ENCODE measurements around the gene OR51V1.

Gene OR51V1

DNA sequence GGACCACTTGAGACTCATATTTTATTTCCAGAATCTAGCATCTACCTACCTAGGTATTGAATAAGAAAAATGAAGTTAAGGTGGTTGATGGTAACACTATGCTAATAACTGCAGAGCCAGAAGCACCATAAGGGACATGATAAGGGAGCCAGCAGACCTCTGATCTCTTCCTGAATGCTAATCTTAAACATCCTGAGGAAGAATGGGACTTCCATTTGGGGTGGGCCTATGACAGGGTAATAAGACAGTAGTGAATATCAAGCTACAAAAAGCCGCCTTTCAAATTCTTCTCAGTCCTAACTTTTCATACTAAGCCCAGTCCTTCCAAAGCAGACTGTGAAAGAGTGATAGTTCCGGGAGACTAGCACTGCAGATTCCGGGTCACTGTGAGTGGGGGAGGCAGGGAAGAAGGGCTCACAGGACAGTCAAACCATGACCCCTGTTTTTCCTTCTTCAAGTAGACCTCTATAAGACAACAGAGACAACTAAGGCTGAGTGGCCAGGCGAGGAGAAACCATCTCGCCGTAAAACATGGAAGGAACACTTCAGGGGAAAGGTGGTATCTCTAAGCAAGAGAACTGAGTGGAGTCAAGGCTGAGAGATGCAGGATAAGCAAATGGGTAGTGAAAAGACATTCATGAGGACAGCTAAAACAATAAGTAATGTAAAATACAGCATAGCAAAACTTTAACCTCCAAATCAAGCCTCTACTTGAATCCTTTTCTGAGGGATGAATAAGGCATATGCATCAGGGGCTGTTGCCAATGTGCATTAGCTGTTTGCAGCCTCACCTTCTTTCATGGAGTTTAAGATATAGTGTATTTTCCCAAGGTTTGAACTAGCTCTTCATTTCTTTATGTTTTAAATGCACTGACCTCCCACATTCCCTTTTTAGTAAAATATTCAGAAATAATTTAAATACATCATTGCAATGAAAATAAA lies 24.3 kb upstream of the OR51V1 start:
- no peak overlapping the region for H3K27ac Mint-ChIP-seq

DNA sequence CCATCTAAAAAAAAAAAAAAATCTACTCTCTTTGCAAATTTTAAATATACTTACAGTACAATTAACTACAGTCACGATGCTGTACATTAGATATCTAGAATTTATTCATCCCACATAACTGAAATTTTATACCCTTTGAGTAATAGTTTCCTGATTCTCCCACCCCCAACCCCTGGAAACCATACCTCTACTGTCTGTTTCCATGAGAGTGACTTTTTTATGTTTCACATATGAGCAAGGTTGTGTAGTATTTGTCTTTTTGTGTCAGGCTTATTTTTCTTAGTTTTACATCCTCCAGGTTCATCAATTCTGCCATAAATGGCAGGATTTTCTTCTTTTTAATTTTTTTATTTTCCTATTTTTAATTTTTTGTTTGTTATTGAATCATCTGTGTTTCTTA lies 23.2 kb upstream of the OR51V1 start:
- Mint-ChIP-seq H3K4me1 (ENCODE audit: low read depth) (no peaks in the 10 kb centered on the region), H3K9me3 (peaks cover 5% of the 10 kb centered on the region), H3K36me3 (ENCODE audit: low read depth) (no peaks in the 10 kb centered on the region), H3K27ac (no peak overlapping the region), H3K27me3 (ENCODE audit: low read depth) (no peaks in the 10 kb centered on the region), H3K4me3 (no peak overlapping the region)

More for the DNA sequence above, 24.3 kb upstream of the OR51V1 start:
- H3K36me3 Mint-ChIP-seq (ENCODE audit: low read depth), result no peaks in the 10 kb centered on the region
- H3K4me1 Mint-ChIP-seq (ENCODE audit: low read depth), result no peaks in the 10 kb centered on the region
- no peak overlapping the region for H3K4me3 Mint-ChIP-seq
- H3K9me3 Mint-ChIP-seq, result no peaks in the 10 kb centered on the region
- H3K27me3 Mint-ChIP-seq (ENCODE audit: low read depth), result no peaks in the 10 kb centered on the region

DNA sequence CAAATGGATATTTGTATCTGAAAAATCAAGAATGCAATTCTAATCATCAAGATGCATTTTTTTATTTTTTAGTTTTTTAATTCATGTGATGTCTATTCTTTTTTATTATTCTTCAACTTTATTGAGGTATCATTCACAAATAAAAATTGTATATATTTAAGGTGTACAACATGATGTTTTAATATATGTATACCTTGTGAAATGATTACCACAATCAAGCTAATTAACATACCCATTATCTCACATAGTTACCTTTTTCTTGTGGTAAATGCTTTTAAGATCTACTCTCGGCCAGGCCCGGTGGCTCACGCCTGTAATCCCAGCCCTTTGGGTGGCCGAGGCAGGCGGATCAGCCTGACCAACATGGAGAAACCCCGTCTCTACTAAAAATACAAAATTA lies 22.7 kb upstream of the OR51V1 start:
- H3K27me3 Mint-ChIP-seq (ENCODE audit: low read depth), result no peaks in the 10 kb centered on the region
- no peaks in the 10 kb centered on the region for H3K4me1 Mint-ChIP-seq (ENCODE audit: low read depth)
- H3K4me3 Mint-ChIP-seq, result no peak overlapping the region
- no peak overlapping the region for H3K27ac Mint-ChIP-seq
- no peaks in the 10 kb centered on the region for H3K36me3 Mint-ChIP-seq (ENCODE audit: low read depth)
- peaks cover 5% of the 10 kb centered on the region for H3K9me3 Mint-ChIP-seq

DNA sequence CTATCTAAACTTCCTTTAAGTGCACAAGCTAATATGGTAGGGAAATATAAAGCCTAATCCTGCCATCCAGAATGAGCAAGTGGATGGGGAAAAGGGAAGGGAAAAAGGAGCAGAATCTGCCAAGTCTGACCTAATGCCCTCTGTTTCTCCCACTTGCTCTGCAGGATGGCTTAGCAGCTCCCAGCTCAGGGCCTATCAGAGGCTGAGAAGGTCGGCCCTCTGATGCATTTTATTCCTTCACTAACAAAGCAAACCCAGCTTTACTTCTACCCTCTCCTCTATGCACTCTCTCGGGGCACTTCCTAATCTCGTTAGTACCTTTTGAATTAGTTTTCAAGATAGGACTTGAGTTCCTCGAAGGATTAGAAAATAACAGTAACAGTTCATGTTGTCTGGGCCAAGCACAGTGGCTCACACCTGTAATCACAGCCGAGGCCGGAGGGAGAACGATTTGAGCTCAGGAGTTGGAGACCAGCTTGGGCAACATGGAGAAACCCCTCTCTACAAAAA lies 9.9 kb upstream of the OR51V1 start:
- H3K27me3 Mint-ChIP-seq (ENCODE audit: low read depth), result no peaks in the 10 kb centered on the region
- H3K9me3 Mint-ChIP-seq, result no peaks in the 10 kb centered on the region
- no peaks in the 10 kb centered on the region for H3K36me3 Mint-ChIP-seq (ENCODE audit: low read depth)
- H3K27ac Mint-ChIP-seq, result no peak overlapping the region
- no peak overlapping the region for H3K4me3 Mint-ChIP-seq
- H3K4me1 Mint-ChIP-seq (ENCODE audit: low read depth), result no peaks in the 10 kb centered on the region

DNA sequence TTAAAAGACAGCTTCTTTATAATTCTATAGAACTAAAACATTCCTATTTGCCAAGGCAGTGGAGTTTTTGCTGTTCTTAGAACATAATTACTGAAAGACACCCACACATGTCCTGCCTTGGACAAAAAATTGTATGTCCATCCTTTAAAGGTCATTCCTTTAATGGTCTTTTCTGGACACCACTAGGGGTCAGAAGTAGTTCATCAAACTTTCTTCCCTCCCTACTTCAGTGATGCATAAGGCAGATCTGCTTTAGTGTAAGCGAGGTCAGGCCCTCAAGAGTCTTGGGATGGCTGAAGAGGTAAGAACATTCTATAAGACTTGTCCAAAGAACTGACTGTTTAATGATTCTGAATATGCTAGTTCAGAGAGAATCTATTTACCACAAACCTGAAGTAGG lies 4.3 kb upstream of the OR51V1 start:
- Mint-ChIP-seq H3K27ac (no peak overlapping the region), H3K36me3 (ENCODE audit: low read depth) (no peaks in the 10 kb centered on the region), H3K9me3 (no peaks in the 10 kb centered on the region), H3K4me3 (no peak overlapping the region), H3K4me1 (ENCODE audit: low read depth) (no peaks in the 10 kb centered on the region), H3K27me3 (ENCODE audit: low read depth) (no peaks in the 10 kb centered on the region)

DNA sequence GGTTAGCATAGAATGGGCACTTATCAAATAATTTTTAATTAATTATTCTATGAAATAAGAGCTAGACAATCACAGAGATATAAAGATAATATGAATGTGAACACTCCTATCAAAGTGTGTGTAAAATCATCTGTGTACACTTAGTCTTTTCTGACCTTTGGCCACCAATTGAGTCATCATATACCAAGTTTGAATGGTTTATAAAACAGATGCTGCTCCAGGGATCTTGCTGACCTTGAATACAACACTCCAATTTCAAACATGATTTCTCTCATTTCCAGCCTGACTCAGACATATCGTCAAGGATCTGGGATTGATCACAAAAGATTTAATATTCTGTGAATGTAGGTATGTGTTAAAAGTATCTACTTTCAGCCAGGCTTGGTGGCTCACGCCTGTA lies 2.9 kb upstream of the OR51V1 start:
- Mint-ChIP-seq H3K27me3 (ENCODE audit: low read depth) (no peaks in the 10 kb centered on the region), H3K9me3 (no peaks in the 10 kb centered on the region), H3K27ac (no peak overlapping the region), H3K36me3 (ENCODE audit: low read depth) (no peaks in the 10 kb centered on the region), H3K4me1 (ENCODE audit: low read depth) (no peaks in the 10 kb centered on the region), H3K4me3 (no peak overlapping the region)

DNA sequence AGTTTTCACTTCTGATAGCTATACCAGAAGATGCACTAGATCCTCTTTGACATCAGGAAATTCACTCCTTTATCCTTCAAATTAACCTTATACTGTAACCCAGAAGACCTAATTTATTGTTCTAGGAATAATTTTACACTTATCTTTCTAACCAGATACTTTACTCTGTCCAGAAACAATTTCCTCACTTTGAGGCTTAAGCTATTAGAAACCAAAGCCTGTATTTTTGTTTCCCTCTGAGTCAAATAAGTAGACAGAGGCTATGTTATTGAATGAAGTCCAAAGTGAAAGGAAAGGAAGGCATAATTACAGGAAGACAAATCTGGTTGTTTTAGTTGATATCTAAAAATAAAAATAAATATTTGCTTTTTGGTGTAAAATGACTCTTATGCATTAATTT lies 2.2 kb downstream of the OR51V1 start:
- Mint-ChIP-seq H3K4me1 (ENCODE audit: low read depth) (no peaks in the 10 kb centered on the region), H3K27ac (no peak overlapping the region), H3K9me3 (no peaks in the 10 kb centered on the region), H3K4me3 (no peak overlapping the region), H3K27me3 (ENCODE audit: low read depth) (no peaks in the 10 kb centered on the region), H3K36me3 (ENCODE audit: low read depth) (no peaks in the 10 kb centered on the region)

DNA sequence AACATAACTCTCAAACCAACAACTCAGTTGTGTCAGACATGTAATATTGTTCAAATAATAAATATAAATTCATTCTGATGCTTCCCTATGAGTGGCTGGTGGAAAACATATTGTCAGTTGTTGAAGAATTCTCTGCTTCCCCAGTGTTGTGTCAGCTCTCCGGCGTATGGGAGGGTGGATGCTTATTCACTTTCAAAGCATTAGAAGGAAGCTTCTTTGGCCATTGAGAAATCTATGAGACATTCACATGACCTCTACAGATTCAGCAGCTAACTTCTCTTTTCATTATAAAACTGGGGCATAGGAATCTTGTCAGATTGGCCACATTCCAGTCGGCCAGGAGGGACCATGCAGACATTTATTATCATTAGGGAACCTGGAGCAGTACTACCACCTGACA lies 2.9 kb downstream of the OR51V1 start:
- Mint-ChIP-seq H3K27ac (no peak overlapping the region), H3K27me3 (ENCODE audit: low read depth) (no peaks in the 10 kb centered on the region), H3K36me3 (ENCODE audit: low read depth) (no peaks in the 10 kb centered on the region), H3K4me3 (no peak overlapping the region), H3K9me3 (no peaks in the 10 kb centered on the region), H3K4me1 (ENCODE audit: low read depth) (no peaks in the 10 kb centered on the region)

DNA sequence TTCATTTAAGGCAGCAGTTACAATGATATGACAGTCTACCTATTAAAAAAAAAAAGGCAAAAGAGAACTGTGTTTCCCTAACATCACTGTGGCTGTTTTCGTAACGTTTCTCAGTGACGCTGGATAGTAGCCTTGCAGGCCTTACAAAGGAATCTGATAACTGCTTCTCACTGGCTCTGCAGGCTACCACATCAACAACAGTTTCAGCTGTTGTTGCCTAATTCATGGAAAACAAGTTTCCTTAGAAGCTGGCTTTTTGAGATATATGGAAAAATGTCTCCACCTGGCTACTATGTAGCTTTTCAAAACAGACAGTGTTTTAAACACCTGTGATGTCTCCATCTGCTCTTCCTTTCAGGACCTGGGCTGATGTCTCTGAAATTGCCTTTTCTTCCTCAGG lies 3.8 kb downstream of the OR51V1 start:
- Mint-ChIP-seq H3K36me3 (ENCODE audit: low read depth) (no peaks in the 10 kb centered on the region), H3K4me3 (no peak overlapping the region), H3K9me3 (no peaks in the 10 kb centered on the region), H3K4me1 (ENCODE audit: low read depth) (no peaks in the 10 kb centered on the region), H3K27ac (no peak overlapping the region), H3K27me3 (ENCODE audit: low read depth) (no peaks in the 10 kb centered on the region)

DNA sequence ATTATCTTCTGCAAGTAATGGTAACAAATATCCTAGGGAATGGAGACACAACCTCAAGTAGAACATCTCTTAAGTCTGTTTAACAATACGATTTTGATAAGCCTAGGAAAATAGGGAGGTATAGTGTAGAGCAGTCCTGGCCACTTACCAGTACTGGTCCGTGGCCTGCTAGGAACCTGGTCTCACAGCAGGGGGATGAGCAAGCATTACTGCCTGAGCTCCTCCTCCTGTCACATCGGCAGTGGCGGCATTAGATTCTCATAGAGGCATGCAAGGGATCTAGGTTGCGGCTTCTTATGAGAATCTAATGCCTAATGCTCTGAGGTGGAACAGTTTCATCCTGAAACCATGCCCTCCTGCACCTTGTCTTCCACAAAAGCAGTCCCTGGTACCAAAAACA lies 4.4 kb downstream of the OR51V1 start:
- Mint-ChIP-seq H3K36me3 (ENCODE audit: low read depth) (no peaks in the 10 kb centered on the region), H3K4me1 (ENCODE audit: low read depth) (no peaks in the 10 kb centered on the region), H3K27me3 (ENCODE audit: low read depth) (no peaks in the 10 kb centered on the region), H3K27ac (no peak overlapping the region), H3K9me3 (no peaks in the 10 kb centered on the region), H3K4me3 (no peak overlapping the region)

DNA sequence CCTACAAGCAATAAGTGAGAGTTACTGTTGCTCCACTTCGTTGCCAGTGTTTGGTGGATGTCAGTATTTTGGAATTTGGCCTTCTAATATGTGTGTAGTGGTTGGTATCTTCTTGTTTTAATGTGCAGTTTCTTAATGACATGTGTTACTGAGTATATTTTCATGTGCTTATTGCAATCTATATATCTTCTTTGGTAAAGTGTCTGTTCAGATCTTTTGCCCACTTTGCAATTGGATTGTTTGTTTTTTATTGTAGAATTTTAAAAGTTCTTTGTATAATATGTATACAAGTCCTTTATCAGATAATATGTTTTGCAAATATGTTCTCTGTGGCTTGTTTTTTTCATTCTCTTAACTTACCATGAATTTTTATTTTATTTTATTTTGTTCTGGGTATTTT lies 7.7 kb downstream of the OR51V1 start:
- no peaks in the 10 kb centered on the region for H3K27me3 Mint-ChIP-seq (ENCODE audit: low read depth)
- H3K4me3 Mint-ChIP-seq, result no peak overlapping the region
- no peaks in the 10 kb centered on the region for H3K36me3 Mint-ChIP-seq (ENCODE audit: low read depth)
- H3K4me1 Mint-ChIP-seq (ENCODE audit: low read depth), result no peaks in the 10 kb centered on the region
- H3K9me3 Mint-ChIP-seq, result no peaks in the 10 kb centered on the region
- no peak overlapping the region for H3K27ac Mint-ChIP-seq

DNA sequence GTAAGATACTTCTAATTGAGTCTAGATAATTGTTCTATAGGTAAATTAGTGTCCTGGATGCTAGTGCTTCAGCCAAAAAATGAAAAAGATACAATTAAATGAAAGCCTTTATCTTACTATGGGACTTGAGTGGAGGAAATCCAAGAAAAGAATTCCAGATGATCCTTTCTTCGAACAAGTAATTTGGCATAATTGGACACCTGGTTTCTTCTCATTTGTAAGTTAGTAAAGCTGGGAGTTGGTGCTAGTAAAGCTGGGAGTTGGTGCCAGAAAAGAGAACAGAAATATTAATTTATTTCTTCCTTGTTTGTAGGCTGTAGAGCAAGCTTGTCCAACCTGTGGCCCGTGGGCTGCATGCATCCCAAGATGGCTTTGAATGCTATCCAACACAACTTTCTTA lies 12.3 kb downstream of the OR51V1 start:
- no peak overlapping the region for H3K4me3 Mint-ChIP-seq
- no peaks in the 10 kb centered on the region for H3K9me3 Mint-ChIP-seq
- no peaks in the 10 kb centered on the region for H3K36me3 Mint-ChIP-seq (ENCODE audit: low read depth)
- H3K27me3 Mint-ChIP-seq (ENCODE audit: low read depth), result no peaks in the 10 kb centered on the region
- H3K27ac Mint-ChIP-seq, result no peak overlapping the region
- no peaks in the 10 kb centered on the region for H3K4me1 Mint-ChIP-seq (ENCODE audit: low read depth)

DNA sequence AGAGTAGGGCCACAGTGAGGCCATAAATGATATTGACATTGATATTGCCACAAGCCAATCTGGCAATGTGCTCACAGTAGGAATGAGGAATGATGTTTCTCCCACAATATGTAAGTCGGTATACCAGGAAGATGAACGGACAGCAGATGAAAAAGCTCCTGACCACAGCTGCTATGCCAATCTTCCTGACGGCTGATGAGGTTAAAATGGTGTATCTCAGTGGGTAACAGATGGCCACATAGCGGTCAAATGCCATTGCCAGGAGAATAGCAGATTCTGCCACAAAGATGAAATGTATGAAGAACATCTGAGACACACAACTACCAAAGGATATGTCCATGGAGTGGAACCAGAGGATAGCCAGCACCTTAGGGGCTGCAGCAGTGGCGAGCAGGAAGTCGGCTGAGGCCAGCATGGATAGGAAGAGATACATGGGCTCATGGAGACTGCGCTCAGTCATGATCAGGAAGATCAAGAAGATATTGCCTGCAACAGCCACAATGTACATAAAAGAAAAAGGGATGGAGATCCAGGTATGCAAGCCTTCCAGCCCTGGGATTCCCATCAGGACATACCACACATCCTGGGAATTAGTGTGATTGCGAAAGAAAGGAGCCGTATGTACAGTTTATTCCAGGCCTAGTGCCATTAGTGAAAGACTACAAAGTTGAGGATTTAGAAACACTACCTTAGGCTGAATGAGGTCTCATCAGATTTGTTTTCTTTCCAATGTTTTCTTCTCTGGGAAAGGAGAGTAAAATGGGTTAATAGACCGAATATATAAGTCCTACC lies 22.2 kb downstream of the OR51V1 start:
- Mint-ChIP-seq H3K4me1 (ENCODE audit: low read depth) (no peaks in the 10 kb centered on the region), H3K4me3 (no peak overlapping the region), H3K27ac (no peak overlapping the region), H3K27me3 (ENCODE audit: low read depth) (no peaks in the 10 kb centered on the region), H3K36me3 (ENCODE audit: low read depth) (no peaks in the 10 kb centered on the region), H3K9me3 (no peaks in the 10 kb centered on the region)

DNA sequence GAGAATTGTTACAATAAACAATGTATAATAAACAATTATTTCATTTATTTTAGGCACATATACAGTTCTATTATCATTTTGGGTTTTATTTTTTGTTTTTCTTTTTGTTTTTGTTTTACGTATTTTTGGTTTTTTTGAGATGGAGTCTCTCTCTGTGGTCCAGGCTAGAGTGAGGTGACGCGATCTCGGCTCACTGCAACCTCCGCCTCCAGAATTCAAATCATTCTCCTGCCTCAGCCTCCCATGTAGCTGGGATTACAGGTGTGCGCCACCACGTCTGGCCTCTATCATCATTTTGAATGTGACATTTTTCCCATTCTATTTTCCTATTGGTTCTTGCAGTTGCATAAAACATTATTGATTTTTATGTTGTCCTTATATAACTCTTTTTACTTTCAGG lies 25.5 kb downstream of the OR51V1 start:
- no peaks in the 10 kb centered on the region for H3K27me3 Mint-ChIP-seq (ENCODE audit: low read depth)
- H3K4me1 Mint-ChIP-seq (ENCODE audit: low read depth), result no peaks in the 10 kb centered on the region
- H3K9me3 Mint-ChIP-seq, result no peaks in the 10 kb centered on the region
- no peaks in the 10 kb centered on the region for H3K36me3 Mint-ChIP-seq (ENCODE audit: low read depth)
- H3K4me3 Mint-ChIP-seq, result no peak overlapping the region
- H3K27ac Mint-ChIP-seq, result no peak overlapping the region

DNA sequence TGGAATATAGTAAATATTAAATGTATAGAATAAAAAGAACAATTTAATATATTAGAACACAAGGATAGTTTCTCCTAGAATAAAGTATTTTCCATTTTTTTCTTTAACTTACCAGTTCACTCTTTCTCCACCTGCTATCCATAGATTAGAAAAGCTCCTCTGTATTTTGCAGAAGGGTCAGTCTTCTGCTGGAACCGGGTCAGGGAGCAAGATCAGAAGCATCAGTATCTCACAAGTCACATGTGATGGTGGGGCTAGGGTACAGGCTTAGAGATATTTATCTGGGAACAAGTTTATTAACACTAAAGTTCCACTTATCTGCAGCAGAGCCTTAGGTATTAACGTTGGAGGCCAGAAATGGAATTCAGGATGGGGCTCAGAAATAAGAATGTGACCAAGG lies 28.6 kb downstream of the OR51V1 start:
- H3K9me3 Mint-ChIP-seq, result no peaks in the 10 kb centered on the region
- H3K27ac Mint-ChIP-seq, result no peak overlapping the region
- H3K27me3 Mint-ChIP-seq (ENCODE audit: low read depth), result no peaks in the 10 kb centered on the region
- H3K36me3 Mint-ChIP-seq (ENCODE audit: low read depth), result no peaks in the 10 kb centered on the region
- H3K4me1 Mint-ChIP-seq (ENCODE audit: low read depth), result no peaks in the 10 kb centered on the region
- no peak overlapping the region for H3K4me3 Mint-ChIP-seq

Data from T-helper 1 cell treated with Interleukin-12 subunit alpha and Interleukin-12 subunit beta and Interleukin-4 antibody, amounts not matched to agents 30 μg/mL and 1 μg/mL, for 36 hours (primary cell).